ENCODE measurements around the gene DNAH11. TPM values are rescaled to one million over a fixed set of nuclear protein-coding genes. Genes with fewer than 3 reads are reported as not detected.

DNAH11 gene
- total and polyA plus RNA-seq, 2 of the 8 experiments (the other 6 are each of a cell fraction or from before 2014, with no cell fraction given), result 1.8 to 4.9 TPM

DNA sequence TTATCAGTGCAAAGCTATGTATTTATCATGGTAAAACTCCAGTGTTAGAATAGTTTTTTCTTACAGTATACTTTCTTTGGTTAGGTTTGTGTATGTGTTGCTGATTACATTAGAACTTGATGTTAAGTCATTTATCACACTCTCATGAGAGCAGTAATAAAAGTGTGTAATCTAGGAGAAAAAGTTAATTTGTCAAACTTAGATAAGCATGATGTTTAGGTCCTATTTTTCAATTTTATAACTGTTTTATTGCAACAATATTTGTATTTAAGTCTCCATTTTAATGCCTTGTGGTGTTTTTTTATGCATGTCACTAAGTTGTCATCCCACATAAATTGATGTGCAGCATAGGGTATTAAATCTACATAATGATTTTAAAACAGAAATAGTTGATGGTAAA, 28.8 kb upstream of the DNAH11 start:
- no peak for FAIRE-seq
- POLR2A ChIA-PET (ENCODE audit: partially characterized antibody), result no interaction called here
- TF ChIP-seq, protein P1, sequence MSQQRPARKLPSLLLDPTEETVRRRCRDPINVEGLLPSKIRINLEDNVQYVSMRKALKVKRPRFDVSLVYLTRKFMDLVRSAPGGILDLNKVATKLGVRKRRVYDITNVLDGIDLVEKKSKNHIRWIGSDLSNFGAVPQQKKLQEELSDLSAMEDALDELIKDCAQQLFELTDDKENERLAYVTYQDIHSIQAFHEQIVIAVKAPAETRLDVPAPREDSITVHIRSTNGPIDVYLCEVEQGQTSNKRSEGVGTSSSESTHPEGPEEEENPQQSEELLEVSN (IDR thresholded peaks at IDR 0.05), result no peak
- no peak for TF ChIP-seq GABPA (IDR thresholded peaks at IDR 0.05; ENCODE audit: borderline replicate concordance, insufficient read depth, low read length)
- TF ChIP-seq YY1 (IDR thresholded peaks at IDR 0.05; ENCODE audit: low read depth, low read length), result no peak
- TF ChIP-seq GTF2F1 (IDR thresholded peaks at IDR 0.05; ENCODE audit: borderline replicate concordance, low read depth, low read length), result no peak
- TF ChIP-seq, protein P2, sequence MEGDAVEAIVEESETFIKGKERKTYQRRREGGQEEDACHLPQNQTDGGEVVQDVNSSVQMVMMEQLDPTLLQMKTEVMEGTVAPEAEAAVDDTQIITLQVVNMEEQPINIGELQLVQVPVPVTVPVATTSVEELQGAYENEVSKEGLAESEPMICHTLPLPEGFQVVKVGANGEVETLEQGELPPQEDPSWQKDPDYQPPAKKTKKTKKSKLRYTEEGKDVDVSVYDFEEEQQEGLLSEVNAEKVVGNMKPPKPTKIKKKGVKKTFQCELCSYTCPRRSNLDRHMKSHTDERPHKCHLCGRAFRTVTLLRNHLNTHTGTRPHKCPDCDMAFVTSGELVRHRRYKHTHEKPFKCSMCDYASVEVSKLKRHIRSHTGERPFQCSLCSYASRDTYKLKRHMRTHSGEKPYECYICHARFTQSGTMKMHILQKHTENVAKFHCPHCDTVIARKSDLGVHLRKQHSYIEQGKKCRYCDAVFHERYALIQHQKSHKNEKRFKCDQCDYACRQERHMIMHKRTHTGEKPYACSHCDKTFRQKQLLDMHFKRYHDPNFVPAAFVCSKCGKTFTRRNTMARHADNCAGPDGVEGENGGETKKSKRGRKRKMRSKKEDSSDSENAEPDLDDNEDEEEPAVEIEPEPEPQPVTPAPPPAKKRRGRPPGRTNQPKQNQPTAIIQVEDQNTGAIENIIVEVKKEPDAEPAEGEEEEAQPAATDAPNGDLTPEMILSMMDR (IDR thresholded peaks at IDR 0.05; ENCODE audit: control extremely low read depth in 1 of 3, insufficient read depth in 1 of 3, low read depth in 1 of 3, low read length in 3 of 3), result no peak
- TF ChIP-seq, protein P3, sequence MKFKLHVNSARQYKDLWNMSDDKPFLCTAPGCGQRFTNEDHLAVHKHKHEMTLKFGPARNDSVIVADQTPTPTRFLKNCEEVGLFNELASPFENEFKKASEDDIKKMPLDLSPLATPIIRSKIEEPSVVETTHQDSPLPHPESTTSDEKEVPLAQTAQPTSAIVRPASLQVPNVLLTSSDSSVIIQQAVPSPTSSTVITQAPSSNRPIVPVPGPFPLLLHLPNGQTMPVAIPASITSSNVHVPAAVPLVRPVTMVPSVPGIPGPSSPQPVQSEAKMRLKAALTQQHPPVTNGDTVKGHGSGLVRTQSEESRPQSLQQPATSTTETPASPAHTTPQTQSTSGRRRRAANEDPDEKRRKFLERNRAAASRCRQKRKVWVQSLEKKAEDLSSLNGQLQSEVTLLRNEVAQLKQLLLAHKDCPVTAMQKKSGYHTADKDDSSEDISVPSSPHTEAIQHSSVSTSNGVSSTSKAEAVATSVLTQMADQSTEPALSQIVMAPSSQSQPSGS (IDR thresholded peaks at IDR 0.05; ENCODE audit: low read length), result no peak
- no peak for TF ChIP-seq NRF1 (IDR thresholded peaks at IDR 0.05; ENCODE audit: low read depth, low read length)
- TF ChIP-seq MAFK (IDR thresholded peaks at IDR 0.05; ENCODE audit: low read depth, low read length), result no peak
- no peak for TF ChIP-seq HDAC6 (IDR thresholded peaks at IDR 0.05; ENCODE audit: low read depth, low read length)
- TF ChIP-seq CHD1 (IDR thresholded peaks at IDR 0.05; ENCODE audit: low read depth, low read length), result no peak
- TF ChIP-seq TBP (IDR thresholded peaks at IDR 0.05; ENCODE audit: low read depth, low read length), result no peak

More for the DNA sequence above, 28.8 kb upstream of the DNAH11 start:
- H4K20me1 ChIP-seq (replicated peaks in 1 of 2; ENCODE audit: control insufficient read depth in 1 of 2, insufficient read depth in 2 of 2, low read length in 2 of 2), result no peaks in the 10 kb centered on the region
- no peaks in the 10 kb centered on the region for H3K4me1 ChIP-seq (replicated peaks in 1 of 4; ENCODE audit: control insufficient read depth in 3 of 4, insufficient read depth in 4 of 4, low read length in 3 of 4)
- no peak overlapping the region for H2BK5ac ChIP-seq (ENCODE audit: low read depth, low read length)
- no peak overlapping the region for H3K23ac ChIP-seq (ENCODE audit: insufficient read length)
- H2BK20ac ChIP-seq (ENCODE audit: low read length), result no peak overlapping the region
- no peaks in the 10 kb centered on the region for H3K27me3 ChIP-seq (replicated peaks in 1 of 4; ENCODE audit: control insufficient read depth in 3 of 4, extremely low read depth in 1 of 4, insufficient read depth in 3 of 4, low read length in 3 of 4)
- H3K14ac ChIP-seq (ENCODE audit: insufficient read length), result no peak overlapping the region
- no peak overlapping the region for H4K5ac ChIP-seq (ENCODE audit: insufficient read length, low read depth, low read length)
- H3K23me2 ChIP-seq (ENCODE audit: low read depth, low read length), result no peaks in the 10 kb centered on the region
- H3K79me2 ChIP-seq (ENCODE audit: control insufficient read depth in 1 of 2, insufficient read depth in 2 of 2, low read length in 2 of 2), result no peaks in the 10 kb centered on the region
- H3K56ac ChIP-seq (replicated peaks; ENCODE audit: insufficient read length, low read depth, low read length), result no peak overlapping the region
- H2BK120ac ChIP-seq (replicated peaks; ENCODE audit: low read depth, low read length), result no peak overlapping the region
- H2BK15ac ChIP-seq (ENCODE audit: low read length), result no peak overlapping the region
- H2AFZ ChIP-seq (ENCODE audit: low read length), result no peak overlapping the region
- H3K27ac ChIP-seq (ENCODE audit: low read depth, low read length), result no peak overlapping the region
- no peak overlapping the region for H2AK5ac ChIP-seq (ENCODE audit: low read depth, low read length)
- no peak overlapping the region for H3K4ac ChIP-seq (replicated peaks; ENCODE audit: insufficient read length, low read depth, low read length)
- no peak overlapping the region for H3K4me2 ChIP-seq (ENCODE audit: insufficient read depth in 1 of 2, low read depth in 2 of 2, low read length in 2 of 2)
- H3K9ac ChIP-seq (replicated peaks in 1 of 4; ENCODE audit: extremely low read depth in 1 of 4, low read depth in 3 of 4, low read length in 3 of 4), result no peak overlapping the region
- no peaks in the 10 kb centered on the region for H3K9me3 ChIP-seq (ENCODE audit: insufficient read depth in 2 of 2, low read depth in 1 of 2, low read length in 1 of 2)
- no peak overlapping the region for H2BK12ac ChIP-seq (ENCODE audit: low read depth, low read length)
- H3K4me3 ChIP-seq (ENCODE audit: extremely low read depth in 1 of 4, insufficient read depth in 2 of 4, low read depth in 3 of 4, low read length in 4 of 4), result no peak overlapping the region
- peaks cover 0 to 12% (median 2%) of the 10 kb centered on the region in 4 experiments; a peak in 3 of 8 replicates for H3K36me3 ChIP-seq (ENCODE audit: control insufficient read depth in 2 of 4, insufficient read depth in 4 of 4, low read length in 3 of 4)
- no peak overlapping the region for H4K91ac ChIP-seq (replicated peaks; ENCODE audit: insufficient read length, low read length)
- no peak overlapping the region for H4K8ac ChIP-seq (ENCODE audit: extremely low read depth, insufficient read depth, low read length)
- no peak for DNase-seq (ENCODE audit: low read depth in 1 of 2, low spot score in 2 of 2)
- CTCF ChIA-PET (ENCODE audit: partially characterized antibody), result interaction anchor here (0.7 to 1.5 kb wide), 3 partner anchors 11 to 270 kb away, joined by 3 to 5 read pairs (median 3); no protein-coding TSS in a partner anchor
- no peak overlapping the region for H3K18ac ChIP-seq (ENCODE audit: extremely low read depth, low read length)
- H3K79me1 ChIP-seq (ENCODE audit: low read depth, low read length), result no peaks in the 10 kb centered on the region
